SK-N-MC (cell line): ENCODE measurements around the gene GPC5.
A peak's percentile ranks its signal among the peaks of the same experiment; 100 is the strongest.
"Not testable (repeated sequence)": the region's sequence is repeated elsewhere in the genome, so short reads cannot be mapped to it uniquely, and the experiment has no call there.

ENCODE experiments used
- DNase-seq: peaks from one replicate; pipeline ENCODE4 v3.0.0-alpha.2; 2011; ENCODE audit warnings: low read depth, low spot score
- H3K27ac ChIP-seq: fragments of 200-600 bp; sonication (generic); 2 replicates; pipeline ENCODE4 v1.5.1; 2016; ENCODE audit warnings: mixed run types
- H3K36me3 ChIP-seq: fragments of 200-600 bp; sonication (generic); 2 replicates; pipeline ENCODE4 v1.6.1; 2017; ENCODE audit warnings: antibody characterized with exemption, low read length, mixed read lengths; ENCODE audit not compliant: insufficient read depth
- H3K4me3 ChIP-seq: fragments of 200-600 bp; sonication (generic); 2 replicates; pipeline ENCODE4 v1.5.1; 2016
- H3K9ac ChIP-seq: fragments of 200-600 bp; sonication (generic); 2 replicates; pipeline ENCODE4 v1.8.0; 2017; ENCODE audit warnings: mixed run types, mixed read lengths; ENCODE audit not compliant: insufficient read length
- H3K9me3 ChIP-seq: fragments of 200-600 bp; sonication (generic); 2 replicates; pipeline ENCODE4 v1.6.1; 2017; ENCODE audit warnings: low read depth, mild to moderate bottlenecking, antibody characterized with exemption, low read length, moderate library complexity, mixed read lengths
- EZH2 ChIP-seq: fragments of 200-600 bp; sonication (generic); IDR thresholded peaks from one replicate; pipeline ENCODE4 v1.6.1; 2017; ENCODE audit warnings: antibody characterized with exemption
- FOXP2 ChIP-seq: optimal IDR thresholded peaks from 2 replicates; pipeline ENCODE3; 2011; ENCODE audit warnings: mild to moderate bottlenecking, moderate library complexity; ENCODE audit not compliant: insufficient read depth; ENCODE audit errors: extremely low read length, control extremely low read depth
- POLR2AphosphoS5 ChIP-seq: IDR thresholded peaks from 2 replicates; pipeline ENCODE4 v1.6.1; 2012; ENCODE audit warnings: mild to moderate bottlenecking, low read depth, low read length, borderline replicate concordance

GPC5 gene

GRCh38 chr13:91659256-91660075 lies 261.0 kb downstream of the GPC5 start:
- H3K9me3 ChIP-seq: no peaks in the 10 kb centered on the region
- H3K9ac ChIP-seq: no peak overlapping the region
- DNase-seq: no peak
- H3K27ac ChIP-seq: no peak overlapping the region
- no peaks in the 10 kb centered on the region for H3K36me3 ChIP-seq
- no peak overlapping the region for H3K4me3 ChIP-seq
- TF ChIP-seq POLR2AphosphoS5: no peak
- no peak for TF ChIP-seq EZH2
- no peak for TF ChIP-seq FOXP2

GRCh38 chr13:91660076-91660415 lies 261.6 kb downstream of the GPC5 start:
- no peak for TF ChIP-seq FOXP2
- no peak for TF ChIP-seq POLR2AphosphoS5
- TF ChIP-seq EZH2: no peak
- H3K9me3 ChIP-seq: no peaks in the 10 kb centered on the region
- no peaks in the 10 kb centered on the region for H3K36me3 ChIP-seq
- H3K27ac ChIP-seq: no peak overlapping the region
- H3K4me3 ChIP-seq: no peak overlapping the region
- DNase-seq: no peak
- no peak overlapping the region for H3K9ac ChIP-seq

GRCh38 chr13:91661692-91662490 lies 263.5 kb downstream of the GPC5 start:
- H3K27ac ChIP-seq: no peak overlapping the region
- no peak overlapping the region for H3K9ac ChIP-seq
- no peak for TF ChIP-seq EZH2
- TF ChIP-seq POLR2AphosphoS5: no peak
- TF ChIP-seq FOXP2: no peak
- no peak for DNase-seq
- H3K9me3 ChIP-seq: no peaks in the 10 kb centered on the region
- H3K4me3 ChIP-seq: no peak overlapping the region
- no peaks in the 10 kb centered on the region for H3K36me3 ChIP-seq

- Histone ChIP-seq H3K36me3 (no peaks in the 10 kb centered on the region), H3K27ac (no peak overlapping the region), H3K9me3 (no peaks in the 10 kb centered on the region), H3K9ac (no peak overlapping the region), H3K4me3 (no peak overlapping the region)
- TF ChIP-seq EZH2 (no peak), POLR2AphosphoS5 (no peak), FOXP2 (no peak)
- DNase-seq: no peak
Observed at GRCh38 chr13:91664039-91664438, 265.6 kb downstream of the GPC5 start.

GRCh38 chr13:91667486-91667885 lies 269.1 kb downstream of the GPC5 start:
- H3K9ac ChIP-seq: no peak overlapping the region
- H3K27ac ChIP-seq: no peak overlapping the region
- no peak overlapping the region for H3K4me3 ChIP-seq
- H3K9me3 ChIP-seq: no peaks in the 10 kb centered on the region
- no peak for TF ChIP-seq FOXP2
- TF ChIP-seq EZH2: no peak
- no peak for TF ChIP-seq POLR2AphosphoS5
- DNase-seq: no peak
- H3K36me3 ChIP-seq: no peaks in the 10 kb centered on the region

- peak; percentile 42 for DNase-seq
- Histone ChIP-seq H3K36me3 (no peaks in the 10 kb centered on the region), H3K9ac (no peak overlapping the region), H3K27ac (no peak overlapping the region), H3K4me3 (peak overlapping the region; percentile 66), H3K9me3 (no peaks in the 10 kb centered on the region)
- TF ChIP-seq FOXP2 (no peak), POLR2AphosphoS5 (no peak), EZH2 (no peak)
Observed at GRCh38 chr13:91668866-91669495, 270.6 kb downstream of the GPC5 start.

- not testable (repeated sequence) for H3K9me3 ChIP-seq, H3K27ac ChIP-seq, DNase-seq, H3K36me3 ChIP-seq, H3K9ac ChIP-seq, H3K4me3 ChIP-seq
Observed at GRCh38 chr13:91674347-91674746, 275.9 kb downstream of the GPC5 start.

- Histone ChIP-seq H3K36me3 (no peaks in the 10 kb centered on the region), H3K9me3 (no peaks in the 10 kb centered on the region), H3K4me3 (no peak overlapping the region), H3K9ac (no peak overlapping the region), H3K27ac (no peak overlapping the region)
- DNase-seq: no peak
- TF ChIP-seq EZH2: no peak
- TF ChIP-seq FOXP2: no peak
- no peak for TF ChIP-seq POLR2AphosphoS5
Observed at GRCh38 chr13:91684746-91685145, 286.3 kb downstream of the GPC5 start.
